ENCODE data around the gene MRPL39. TPM values are rescaled to one million over a fixed set of nuclear protein-coding genes. Genes with fewer than 3 reads are reported as not detected.

The MRPL39 gene
- 38.2 and 43.5 TPM in 2 replicates for total RNA-seq

GRCh38 chr21:25607151-25608043 lies at the start of gene MRPL39:
TSS of gene MRPL39 (minus strand) at chr21:25607481. CDS start at chr21:25607475, 6 bp downstream.

GRCh38 chr21:25638660-25639550 lies 31.6 kb upstream of the MRPL39 start, which contains the start of gene JAM2:
TSS of gene JAM2 (plus strand) at chr21:25639258. CDS start at chr21:25639822, 564 bp downstream.

Other genes with a start within 250 kb of the MRPL39 start
- gene JAM2, start 31.8 kb upstream of the MRPL39 start, total RNA-seq, result 0.09 and 1.2 TPM in 2 replicates
- gene ATP5PF, start 127.4 kb upstream of the MRPL39 start, total RNA-seq, result 49.4 and 55.7 TPM in 2 replicates
- 23.1 and 24.8 TPM in 2 replicates for gene GABPA, start 127.5 kb upstream of the MRPL39 start, total RNA-seq